ENCODE results near the gene IFNA13. TPM values are rescaled to one million over a fixed set of nuclear protein-coding genes. Genes with fewer than 3 reads are reported as not detected.

Gene IFNA13
- total and polyA plus RNA-seq, 2 of the 13 experiments (the other 11 are each of a cell fraction or from before 2014, with no cell fraction given) = not detected

GRCh38 chr9:21392270-21392669, 24.4 kb upstream of the IFNA13 start:
- ATAC-seq = peak; percentile 99
- intact Hi-C loops (cut with micrococcal nuclease; ENCODE audit: unreplicated experiment) = loop anchor here (1.0 kb wide), 1 partner anchor 57 kb away; the partner anchor contains the start of gene KLHL9
- no peak overlapping the region for H3K4me2 ChIP-seq (ENCODE audit: low read depth, low read length)
- no peaks in the 10 kb centered on the region for H4K20me1 ChIP-seq (ENCODE audit: insufficient read depth, low read length)
- no TSS peak for BruUV-seq (replicated peaks)
- H3K4me1 ChIP-seq (ENCODE audit: insufficient read depth, low read length) = no peaks in the 10 kb centered on the region
- H3K27me3 ChIP-seq (ENCODE audit: control insufficient read depth in 1 of 2, insufficient read depth in 2 of 2, low read length in 2 of 2) = peaks cover 0 to 1% of the 10 kb centered on the region in 2 experiments; a peak in 1 of 5 replicates
- H3K79me2 ChIP-seq (ENCODE audit: insufficient read depth, low read length) = no peaks in the 10 kb centered on the region
- POLR2A ChIA-PET = no interaction called here
- CTCF ChIA-PET (ENCODE audit: low intra/inter-chr PET ratio, low total read pairs) = no interaction called here
- H3K4me3 ChIP-seq (replicated peaks in 1 of 3; ENCODE audit: insufficient read depth in 1 of 3, low read depth in 2 of 3, low read length in 3 of 3) = no peak overlapping the region
- TF ChIP-seq SNAI1 (CRISPR knock-in tag; IDR thresholded peaks at IDR 0.05; ENCODE audit: borderline replicate concordance) = no peak
- peak; percentile 56 for DNase-seq (ENCODE audit: low spot score)
- no peak overlapping the region for H3K9ac ChIP-seq (ENCODE audit: insufficient read depth, low read depth, low read length)
- no peaks in the 10 kb centered on the region for H3K36me3 ChIP-seq (replicated peaks in 1 of 2; ENCODE audit: control insufficient read depth in 1 of 2, insufficient read depth in 2 of 2, low read length in 2 of 2)
- H3K27ac ChIP-seq (ENCODE audit: extremely low read length, insufficient read depth, low read length) = no peak overlapping the region
- in situ Hi-C loops (cut with HindIII; ENCODE audit: extremely low pct_ligation_motif_present, low pct_unique_long_range_greater_than_20kb) = no loop called here
- WGBS (ENCODE audit: low lambda C conversion rate) = 39% methylated on average over 5 of the region's 6 CpGs
- FAIRE-seq = peak; percentile 75
- H3K9me3 ChIP-seq (ENCODE audit: low read length) = no peaks in the 10 kb centered on the region
- H2AFZ ChIP-seq (ENCODE audit: low read length) = no peak overlapping the region

- no TSS peak for BruUV-seq (replicated peaks)
- no peak within 1 kb of the TSS for H2AFZ ChIP-seq (ENCODE audit: low read length)
- H3K9ac ChIP-seq (ENCODE audit: insufficient read depth, low read depth, low read length) = no peak within 1 kb of the TSS
- H3K79me2 ChIP-seq (ENCODE audit: insufficient read depth, low read length) = no peaks in the 10 kb centered on the region
- no peaks in the 10 kb centered on the region for H4K20me1 ChIP-seq (ENCODE audit: insufficient read depth, low read length)
- no peaks in the 10 kb centered on the region; the same call in none of the 2 replicates for H3K4me1 ChIP-seq (ENCODE audit: insufficient read depth, low read length)
- no peak for DNase-seq (ENCODE audit: low spot score)
- CTCF ChIA-PET (ENCODE audit: low intra/inter-chr PET ratio, low total read pairs) = no interaction called here
- no peak for ATAC-seq
- intact Hi-C loops (cut with micrococcal nuclease; ENCODE audit: unreplicated experiment) (no loop called here), in situ Hi-C loops (cut with HindIII; ENCODE audit: extremely low pct_ligation_motif_present, low pct_unique_long_range_greater_than_20kb) (no loop called here)
- FAIRE-seq = no peak
- H3K36me3 ChIP-seq (replicated peaks in 1 of 2; ENCODE audit: control insufficient read depth in 1 of 2, insufficient read depth in 2 of 2, low read length in 2 of 2) = no peaks in the 10 kb centered on the region
- TF ChIP-seq ZFX (CRISPR knock-in tag; IDR thresholded peaks at IDR 0.05; ENCODE audit: low read depth) (no peak), ZNF569 (CRISPR knock-in tag; IDR thresholded peaks at IDR 0.05; ENCODE audit: borderline replicate concordance) (no peak), ZNF24 (IDR thresholded peaks at IDR 0.05) (no peak), RFX5 (IDR thresholded peaks at IDR 0.05; ENCODE audit: low read depth, low read length) (no peak), KLF13 (CRISPR knock-in tag; IDR thresholded peaks at IDR 0.05) (no peak), ZNF512 (CRISPR knock-in tag; IDR thresholded peaks at IDR 0.05) (no peak), SYNCRIP (IDR thresholded peaks at IDR 0.05; ENCODE audit: insufficient read depth, low read depth, low read length) (no peak), ZNF547 (CRISPR knock-in tag; IDR thresholded peaks at IDR 0.05) (no peak), SALL1 (CRISPR knock-in tag; IDR thresholded peaks at IDR 0.05) (no peak), ATF4 (CRISPR knock-in tag; IDR thresholded peaks at IDR 0.05) (no peak), KMT2A (CRISPR knock-in tag; IDR thresholded peaks at IDR 0.05) (no peak), SRSF4 (IDR thresholded peaks at IDR 0.05; ENCODE audit: low read depth, low read length, poor library complexity, severe bottlenecking) (no peak), DR1 (CRISPR knock-in tag; IDR thresholded peaks at IDR 0.05) (no peak), MXD3 (CRISPR knock-in tag; IDR thresholded peaks at IDR 0.05) (no peak), SETDB1 (CRISPR knock-in tag; IDR thresholded peaks at IDR 0.05; ENCODE audit: borderline replicate concordance) (no peak), SP5 (CRISPR knock-in tag; IDR thresholded peaks at IDR 0.05; ENCODE audit: borderline replicate concordance, low read depth) (no peak)
- no peak within 1 kb of the TSS for H3K4me3 ChIP-seq (replicated peaks in 1 of 3; ENCODE audit: insufficient read depth in 1 of 3, low read depth in 2 of 3, low read length in 3 of 3)
- H3K27me3 ChIP-seq (ENCODE audit: control insufficient read depth in 1 of 2, insufficient read depth in 2 of 2, low read length in 2 of 2) = no peaks in the 10 kb centered on the region
- WGBS (ENCODE audit: low lambda C conversion rate) = 0% methylated on average over 1 of the region's 1 CpG
- H3K9me3 ChIP-seq (ENCODE audit: low read length) = no peaks in the 10 kb centered on the region
- H3K27ac ChIP-seq (ENCODE audit: extremely low read length, insufficient read depth, low read length) = no peak within 1 kb of the TSS
- POLR2A ChIA-PET = no interaction called here
- H3K4me2 ChIP-seq (ENCODE audit: low read depth, low read length) = no peak within 1 kb of the TSS
Observed at GRCh38 chr9:21385131-21385670, 17.3 kb upstream of the IFNA13 start, which contains the start of gene IFNA2. Gene IFNA2 (minus strand): TSS chr9:21385398. CDS start chr9:21385329, 69 bp downstream.
